H9 (cell line): ENCODE results near the gene TSPOAP1. TPM values are rescaled to one million over a fixed set of nuclear protein-coding genes. Genes with fewer than 3 reads are reported as not detected.
A peak's percentile ranks its signal among the peaks of the same experiment; 100 is the strongest.

Experiments
- DNase-seq: peaks from one replicate; pipeline ENCODE4 v3.0.0-alpha.2; 2017
- H2AFZ ChIP-seq: one replicate; pipeline ENCODE4 v1.6.1; 2013; ENCODE audit warnings: mild to moderate bottlenecking, low read length, control low read depth, moderate library complexity
- H2AK5ac ChIP-seq: 2 replicates; pipeline ENCODE4 v1.6.1; 2013; ENCODE audit warnings: low read length, control low read depth, mixed read lengths; ENCODE audit not compliant: insufficient read length
- H2BK120ac ChIP-seq: one replicate; pipeline ENCODE4 v1.6.1; 2013; ENCODE audit warnings: low read depth, mild to moderate bottlenecking, low read length, control low read depth, inconsistent platforms; ENCODE audit not compliant: poor library complexity, severe bottlenecking
- H2BK12ac ChIP-seq: 2 replicates; pipeline ENCODE4 v1.6.1; 2013; ENCODE audit warnings: low read length, control low read depth, mixed read lengths, low read depth; ENCODE audit not compliant: insufficient read length
- H2BK15ac ChIP-seq: 2 replicates; pipeline ENCODE4 v1.6.1; 2013; ENCODE audit warnings: low read depth, low read length, control low read depth
- H2BK20ac ChIP-seq: one replicate; pipeline ENCODE4 v1.6.1; 2013; ENCODE audit warnings: low read depth, mild to moderate bottlenecking, low read length, control low read depth, inconsistent platforms; ENCODE audit not compliant: poor library complexity, severe bottlenecking
- H2BK5ac ChIP-seq: 2 replicates; pipeline ENCODE4 v1.6.1; 2013; ENCODE audit warnings: low read length, control low read depth, mixed read lengths; ENCODE audit not compliant: insufficient read length
- H3K14ac ChIP-seq: 2 replicates; pipeline ENCODE4 v1.6.1; 2013; ENCODE audit warnings: low read length, control low read depth; ENCODE audit not compliant: insufficient read depth
- H3K18ac ChIP-seq: 2 replicates; pipeline ENCODE4 v1.6.1; 2013; ENCODE audit warnings: low read depth, mild to moderate bottlenecking, mixed read lengths, low read length, control low read depth; ENCODE audit not compliant: insufficient read length
- H3K23ac ChIP-seq: 2 replicates; pipeline ENCODE4 v1.6.1; 2013; ENCODE audit warnings: low read length, control low read depth, mixed read lengths, low read depth; ENCODE audit not compliant: insufficient read length
- H3K23me2 ChIP-seq: 2 replicates; pipeline ENCODE4 v1.6.1; 2013; ENCODE audit warnings: low read depth, mild to moderate bottlenecking, mixed read lengths, low read length, control low read depth; ENCODE audit not compliant: insufficient read length, poor library complexity, severe bottlenecking
- H3K27ac ChIP-seq: 2 replicates; pipeline ENCODE4 v1.5.1; 2013; ENCODE audit warnings: low read length, control low read depth, mixed read lengths, low read depth; ENCODE audit not compliant: insufficient read length
- H3K27me3 ChIP-seq: 2 replicates; pipeline ENCODE4 v1.6.1; 2013; ENCODE audit warnings: low read length, control low read depth, inconsistent platforms; ENCODE audit not compliant: insufficient read depth
- H3K4ac ChIP-seq: 2 replicates; pipeline ENCODE4 v1.6.1; 2013; ENCODE audit warnings: low read depth, mild to moderate bottlenecking, control low read depth, inconsistent platforms, low read length, moderate library complexity
- H3K4me1 ChIP-seq: 2 replicates; pipeline ENCODE4 v1.6.1; 2013; ENCODE audit warnings: low read length, control low read depth, inconsistent platforms; ENCODE audit not compliant: insufficient read depth
- H3K4me2 ChIP-seq: 2 replicates; pipeline ENCODE4 v1.6.1; 2013; ENCODE audit warnings: low read length, control low read depth, mixed read lengths; ENCODE audit not compliant: insufficient read length, insufficient read depth
- H3K56ac ChIP-seq: 2 replicates; pipeline ENCODE4 v1.6.1; 2013; ENCODE audit warnings: low read depth, mild to moderate bottlenecking, mixed read lengths, low read length, control low read depth; ENCODE audit not compliant: insufficient read length
- H3K79me1 ChIP-seq: 2 replicates; pipeline ENCODE4 v1.6.1; 2013; ENCODE audit warnings: low read depth, mild to moderate bottlenecking, moderate library complexity, low read length, control low read depth, inconsistent platforms; ENCODE audit not compliant: insufficient read depth, poor library complexity, severe bottlenecking
- H3K79me2 ChIP-seq: 2 replicates; pipeline ENCODE4 v1.6.1; 2013; ENCODE audit warnings: low read length, control low read depth, inconsistent platforms; ENCODE audit not compliant: insufficient read depth
- H3K9ac ChIP-seq: 2 replicates; pipeline ENCODE4 v1.6.1; 2013; ENCODE audit warnings: low read length, control low read depth, mixed read lengths; ENCODE audit not compliant: insufficient read length; ENCODE audit errors: extremely low read depth
- H3K9me3 ChIP-seq: one replicate; pipeline ENCODE4 v1.6.1; 2013; ENCODE audit warnings: low read depth, low read length, inconsistent platforms; ENCODE audit not compliant: control insufficient read depth
- H3T11ph ChIP-seq: one replicate; pipeline ENCODE4 v1.6.1; 2013; ENCODE audit warnings: mild to moderate bottlenecking, low read length, control low read depth, inconsistent platforms
- H4K20me1 ChIP-seq: one replicate; pipeline ENCODE4 v1.6.1; 2013; ENCODE audit not compliant: control insufficient read depth, insufficient read length, insufficient read depth
- H4K5ac ChIP-seq: 2 replicates; pipeline ENCODE4 v1.6.1; 2013; ENCODE audit warnings: low read depth, mild to moderate bottlenecking, mixed read lengths, low read length, control low read depth; ENCODE audit not compliant: insufficient read length
- H4K8ac ChIP-seq: replicated peaks from 2 replicates; pipeline ENCODE4 v1.6.1; 2013; ENCODE audit warnings: low read length, control low read depth, mixed read lengths, low read depth; ENCODE audit not compliant: insufficient read length
- H4K91ac ChIP-seq: 2 replicates; pipeline ENCODE4 v1.6.1; 2013; ENCODE audit warnings: low read depth, mild to moderate bottlenecking, moderate library complexity, mixed read lengths, low read length, control low read depth; ENCODE audit not compliant: insufficient read length
- H3K27ac Mint-ChIP-seq, 3 experiments: 2 replicates in 2 of 3; 3 replicates in 1 of 3; pipeline ENCODE4 v1.8.0; 2020 to 2021; ENCODE audit warnings: mixed read lengths in 3 of 3, mild to moderate bottlenecking in 1 of 3, moderate library complexity in 1 of 3
- H3K27me3 Mint-ChIP-seq: 2 replicates; pipeline ENCODE4 v1.8.0; 2021; ENCODE audit warnings: low read depth, mild to moderate bottlenecking, moderate library complexity, mixed read lengths
- H3K36me3 Mint-ChIP-seq, 3 experiments: 2 replicates in 2 of 3; 3 replicates in 1 of 3; pipeline ENCODE4 v1.8.0; 2020 to 2021; ENCODE audit warnings: low read depth in 3 of 3, mixed read lengths in 3 of 3; ENCODE audit not compliant: insufficient read depth in 1 of 3
- H3K4me1 Mint-ChIP-seq, 2 experiments: 2 replicates each; pipeline ENCODE4 v1.8.0; 2020; ENCODE audit warnings: mixed read lengths in 2 of 2
- H3K4me3 Mint-ChIP-seq, 2 experiments: 2 replicates in 1 of 2; 3 replicates in 1 of 2; pipeline ENCODE4 v1.8.0; 2020 to 2021; ENCODE audit warnings: mild to moderate bottlenecking in 2 of 2, mixed read lengths in 2 of 2, moderate library complexity in 1 of 2
- H3K9me3 Mint-ChIP-seq, 2 experiments: 2 replicates in 1 of 2; 3 replicates in 1 of 2; pipeline ENCODE4 v1.8.0; 2020; ENCODE audit warnings: mild to moderate bottlenecking in 2 of 2, mixed read lengths in 2 of 2, moderate library complexity in 1 of 2
- CTCF ChIP-seq: fragments of 200-600 bp; sonication (generic); conservative IDR thresholded peaks from 3 replicates; pipeline ENCODE4 v1.8.0; 2021; ENCODE audit warnings: antibody characterized with exemption, mild to moderate bottlenecking
- WGBS: extraction: QIAGEN DNeasy Blood & Tissue Kit; methylation state at CpG from one replicate; pipeline ENCODE4 v1.1.7; 2013; ENCODE audit warnings: missing lambda C conversion rate, low lambda C conversion rate, mixed read lengths; ENCODE audit not compliant: insufficient read length; ENCODE audit errors: extremely low coverage; 5-methylcytosine and 5-hydroxymethylcytosine counted together
- total RNA-seq: library from RNA; stranded (reverse); gene quantifications from 2 replicates; pipeline ENCODE4 v1.2.1, GENCODE V29; 2021

TSPOAP1 gene
- total RNA-seq, 1 experiment from 2014 or later: 17.3 TPM

DNA sequence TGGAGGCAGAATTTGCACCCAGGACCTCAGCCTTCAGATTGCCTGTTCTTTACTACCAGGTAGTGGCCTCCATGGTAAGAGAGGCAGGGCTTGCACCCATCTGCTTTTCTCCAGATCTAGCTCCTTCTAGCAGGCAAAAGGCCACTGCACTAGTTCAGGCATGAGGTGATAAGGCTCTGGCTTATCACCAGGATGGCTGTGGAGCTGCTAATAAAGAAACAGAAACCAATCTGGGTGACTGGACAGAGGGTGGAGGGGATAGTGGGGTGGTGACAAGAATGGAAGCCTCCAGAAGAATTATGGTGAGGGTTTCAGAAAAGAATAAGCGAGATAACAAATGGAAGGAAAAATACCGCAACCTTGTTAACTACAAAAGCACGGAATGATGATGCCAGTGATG lies 38.9 kb upstream of the TSPOAP1 start:
- Histone ChIP-seq H3K4me2 (no peak overlapping the region), H3K4ac (no peak overlapping the region), H3K9ac (no peak overlapping the region), H3K23me2 (no peaks in the 10 kb centered on the region), H2AFZ (no peak overlapping the region), H3T11ph (no peak overlapping the region), H4K8ac (no peak overlapping the region), H4K20me1 (no peaks in the 10 kb centered on the region), H3K4me1 (no peaks in the 10 kb centered on the region; the same call in 1 of the 2 replicates), H2BK5ac (no peak overlapping the region), H3K14ac (no peak overlapping the region), H2BK15ac (no peak overlapping the region), H4K5ac (no peak overlapping the region), H2BK20ac (no peak overlapping the region), H3K27me3 (no peaks in the 10 kb centered on the region), H3K79me2 (no peaks in the 10 kb centered on the region), H4K91ac (no peak overlapping the region), H2BK12ac (no peak overlapping the region), H2BK120ac (no peak overlapping the region), H2AK5ac (no peak overlapping the region), H3K56ac (no peak overlapping the region), H3K9me3 (no peaks in the 10 kb centered on the region), H3K27ac (no peak overlapping the region), H3K23ac (no peak overlapping the region), H3K79me1 (no peaks in the 10 kb centered on the region), H3K18ac (no peak overlapping the region)
- no CpG with 5 or more reads among the region's 3 CpGs for WGBS
- peaks cover 9 to 14% of the 10 kb centered on the region in 2 experiments for H3K4me1 Mint-ChIP-seq
- H3K27me3 Mint-ChIP-seq: peaks cover 5% of the 10 kb centered on the region
- no peak for TF ChIP-seq CTCF
- H3K36me3 Mint-ChIP-seq: no peaks in the 10 kb centered on the region; a peak in 1 of 7 replicates
- H3K27ac Mint-ChIP-seq: peak overlapping the region in 1 of 3 experiments; percentile 34; a peak in 1 of 7 replicates
- H3K4me3 Mint-ChIP-seq: no peak overlapping the region
- DNase-seq: no peak
- H3K9me3 Mint-ChIP-seq: no peaks in the 10 kb centered on the region
